Measurements from ENCODE around the gene PDE6B. TPM values are rescaled to one million over a fixed set of nuclear protein-coding genes. Genes with fewer than 3 reads are reported as not detected.

Gene PDE6B
- total and polyA plus RNA-seq, 8 donors = 1.1 to 12.3 (median 1.7) TPM; not detected in 4

GRCh38 chr4:592825-593520 lies 32.4 kb upstream of the PDE6B start:
- Histone ChIP-seq H3K9me3 (peaks cover 0 to 30% (median 19%) of the 10 kb centered on the region in 4 donors), H3K4me1 (no peaks in the 10 kb centered on the region), H3K27ac (no peak overlapping the region), H3K4me3 (no peak overlapping the region), H3K36me3 (no peaks in the 10 kb centered on the region), H3K27me3 (peaks cover 0 to 22% (median 5%) of the 10 kb centered on the region in 3 donors)
- intact Hi-C loops (cut with DNase I; ENCODE audit: low total_unique reads) = no loop called here
- 54 to 69% (median 60%) methylated on average over 5 of the region's 5 CpGs for WGBS, 5 donors
- TF ChIP-seq POLR2AphosphoS5 (IDR thresholded peaks at IDR 0.05) = no peak
- no peak for DNase-seq

- H3K4me1 ChIP-seq = no peaks in the 10 kb centered on the region
- DNase-seq = no peak
- TF ChIP-seq POLR2AphosphoS5 (IDR thresholded peaks at IDR 0.05) (no peak), CTCF (IDR thresholded peaks at IDR 0.05) (no peak), POLR2A (IDR thresholded peaks at IDR 0.05) (no peak), EP300 (IDR thresholded peaks at IDR 0.05) (no peak)
- no peak overlapping the region for H3K4me3 ChIP-seq
- H3K9me3 ChIP-seq = peaks cover 0 to 14% (median 6%) of the 10 kb centered on the region in 4 donors
- intact Hi-C loops (cut with DNase I; ENCODE audit: low total_unique reads) = no loop called here
- peaks cover 0 to 41% (median 12%) of the 10 kb centered on the region in 3 donors for H3K27me3 ChIP-seq
- H3K27ac ChIP-seq = no peak overlapping the region
- no peaks in the 10 kb centered on the region for H3K36me3 ChIP-seq
- 63 to 74% (median 67%) methylated on average over 3 of the region's 3 CpGs for WGBS, 5 donors
Observed at GRCh38 chr4:598925-599324, 26.4 kb upstream of the PDE6B start.

GRCh38 chr4:600166-600565 lies 25.2 kb upstream of the PDE6B start:
- no peak for DNase-seq
- Histone ChIP-seq H3K4me1 (no peaks in the 10 kb centered on the region), H3K27ac (no peak overlapping the region), H3K4me3 (no peak overlapping the region), H3K27me3 (peaks cover 0 to 39% (median 12%) of the 10 kb centered on the region in 3 donors), H3K36me3 (no peaks in the 10 kb centered on the region), H3K9me3 (peaks cover 0 to 5% (median 0%) of the 10 kb centered on the region in 4 donors)
- 73 to 84% (median 81%) methylated on average over 2 to 6 of the region's 6 CpGs for WGBS, 5 donors
- intact Hi-C loops (cut with DNase I; ENCODE audit: low total_unique reads) = no loop called here
- no peak for TF ChIP-seq POLR2AphosphoS5 (IDR thresholded peaks at IDR 0.05)
- no peak for TF ChIP-seq CTCF (IDR thresholded peaks at IDR 0.05)
- TF ChIP-seq EP300 (IDR thresholded peaks at IDR 0.05) = no peak
- TF ChIP-seq POLR2A (IDR thresholded peaks at IDR 0.05) = no peak

GRCh38 chr4:600850-601515 lies 24.4 kb upstream of the PDE6B start:
- no peak overlapping the region for H3K4me3 ChIP-seq
- H3K4me1 ChIP-seq = no peaks in the 10 kb centered on the region
- no peaks in the 10 kb centered on the region for H3K36me3 ChIP-seq
- no peaks in the 10 kb centered on the region for H3K9me3 ChIP-seq
- WGBS, 5 donors = 49 to 66% (median 58%) methylated on average over 11 of the region's 11 CpGs
- no peak for TF ChIP-seq CTCF (IDR thresholded peaks at IDR 0.05)
- no peak for TF ChIP-seq POLR2AphosphoS5 (IDR thresholded peaks at IDR 0.05)
- TF ChIP-seq EP300 (IDR thresholded peaks at IDR 0.05) = no peak
- no peak for TF ChIP-seq POLR2A (IDR thresholded peaks at IDR 0.05)
- no peak overlapping the region for H3K27ac ChIP-seq
- intact Hi-C loops (cut with DNase I; ENCODE audit: low total_unique reads) = no loop called here
- no peak for DNase-seq
- H3K27me3 ChIP-seq = peaks cover 0 to 39% (median 12%) of the 10 kb centered on the region in 3 donors
